NCI-H2171 treated with DMSO at 0.1 percent for 48 hours (cell line): ENCODE measurements around the gene LONP1.
"Not testable (repeated sequence)": the region's sequence is repeated elsewhere in the genome, so short reads cannot be mapped to it uniquely, and the experiment has no call there.

ENCODE experiments used
- DNase-seq: peaks from one replicate; lab custom pipeline; 2025; lab: John Stamatoyannopoulos, UW

The LONP1 gene

GRCh38 chr19:5713228-5713627 is 6.7 kb downstream of the LONP1 start:
- no peak for DNase-seq

- DNase-seq, result no peak
Measured at GRCh38 chr19:5711713-5712161, 8.2 kb downstream of the LONP1 start.

- DNase-seq, result no peak
Measured at GRCh38 chr19:5711025-5711424, 8.9 kb downstream of the LONP1 start.

GRCh38 chr19:5707576-5708575 is 12.1 kb downstream of the LONP1 start:
- no peak for DNase-seq

GRCh38 chr19:5706876-5707573 is 12.9 kb downstream of the LONP1 start:
- DNase-seq, result no peak

GRCh38 chr19:5705552-5705951 is 14.4 kb downstream of the LONP1 start:
- DNase-seq, result no peak

GRCh38 chr19:5703819-5704818 is 15.8 kb downstream of the LONP1 start:
- no peak for DNase-seq

- DNase-seq, result not testable (repeated sequence)
Measured at GRCh38 chr19:5702053-5702410, 17.9 kb downstream of the LONP1 start.

- DNase-seq, result no peak
Measured at GRCh38 chr19:5700455-5701092, 19.4 kb downstream of the LONP1 start.

GRCh38 chr19:5698635-5699422 is 21.1 kb downstream of the LONP1 start:
- DNase-seq, result no peak

GRCh38 chr19:5697890-5698634 is 21.9 kb downstream of the LONP1 start:
- no peak for DNase-seq

- DNase-seq, result no peak
Measured at GRCh38 chr19:5697022-5697889, 22.7 kb downstream of the LONP1 start.

GRCh38 chr19:5696196-5697021 is 23.5 kb downstream of the LONP1 start:
- no peak for DNase-seq

- no peak for DNase-seq
Measured at GRCh38 chr19:5695649-5696195, 24.2 kb downstream of the LONP1 start.

GRCh38 chr19:5694956-5695648 is 24.8 kb downstream of the LONP1 start:
- no peak for DNase-seq

- DNase-seq, result no peak
Measured at GRCh38 chr19:5694167-5694955, 25.6 kb downstream of the LONP1 start.
